Activated CD8-positive, alpha-beta memory T cell treated with anti-CD3 and anti-CD28 coated beads for 4 hours (primary cell): ENCODE results near the gene HOMER3.

Source experiments
- DNase-seq, 2 donors: peaks; one replicate each; pipeline ENCODE4 v3.0.0-alpha.2; 2020; ENCODE audit warnings: low read depth in 2 of 2

Gene HOMER3

GRCh38 chr19:18940769-18941627, at the start of gene HOMER3:
HOMER3 (minus strand) TSS chr19:18941217; CDS start chr19:18938982, 2,235 bp downstream.
- DNase-seq = peak; percentile 31 to 42

GRCh38 chr19:18990128-18990708, 49.2 kb upstream of the HOMER3 start:
- no peak for DNase-seq

- DNase-seq = no peak
Measured at GRCh38 chr19:18989316-18989715, 48.3 kb upstream of the HOMER3 start.

- DNase-seq = no peak
Measured at GRCh38 chr19:18987456-18987855, 46.4 kb upstream of the HOMER3 start.

- DNase-seq = no peak
Measured at GRCh38 chr19:18985257-18985656, 44.2 kb upstream of the HOMER3 start.

GRCh38 chr19:18984251-18984650, 43.2 kb upstream of the HOMER3 start:
- DNase-seq = no peak

- DNase-seq = no peak
Measured at GRCh38 chr19:18982669-18983068, 41.7 kb upstream of the HOMER3 start.

- DNase-seq = no peak
Measured at GRCh38 chr19:18980432-18981020, 39.5 kb upstream of the HOMER3 start.

GRCh38 chr19:18978616-18979015, 37.6 kb upstream of the HOMER3 start:
- DNase-seq = no peak

GRCh38 chr19:18975869-18976268, 34.9 kb upstream of the HOMER3 start:
- no peak for DNase-seq

GRCh38 chr19:18975011-18975410, 34.0 kb upstream of the HOMER3 start:
- DNase-seq = no peak

GRCh38 chr19:18972851-18973250, 31.8 kb upstream of the HOMER3 start:
- DNase-seq = no peak

GRCh38 chr19:18972301-18972811, 31.3 kb upstream of the HOMER3 start:
- no peak for DNase-seq

GRCh38 chr19:18969931-18970659, 29.1 kb upstream of the HOMER3 start:
- DNase-seq = no peak

- DNase-seq = no peak
Measured at GRCh38 chr19:18967358-18968146, 26.5 kb upstream of the HOMER3 start.

GRCh38 chr19:18966307-18966706, 25.3 kb upstream of the HOMER3 start:
- no peak for DNase-seq

GRCh38 chr19:18964121-18964520, 23.1 kb upstream of the HOMER3 start:
- no peak for DNase-seq

GRCh38 chr19:18961767-18962620, 21.0 kb upstream of the HOMER3 start:
- DNase-seq = no peak

GRCh38 chr19:18960370-18960769, 19.4 kb upstream of the HOMER3 start:
- DNase-seq = no peak

- no peak for DNase-seq
Measured at GRCh38 chr19:18955042-18955441, 14.0 kb upstream of the HOMER3 start.
